ENCODE data around the gene NCAN.

- TF ChIP-seq CTCF (IDR thresholded peaks at IDR 0.05) (no peak), REST (IDR thresholded peaks at IDR 0.05; ENCODE audit: insufficient read depth in 1 of 2, low read depth in 2 of 2, low read length in 1 of 2) (no peak), POLR2AphosphoS5 (IDR thresholded peaks at IDR 0.05; ENCODE audit: low read depth, low read length) (no peak)
These were observed 6.0 kb upstream of the NCAN start for GRCh38 chr19:19205416-19206410.
